Tibial nerve (tissue), 4 donors: ENCODE data around the gene MEGF8.

Source experiments
- EP300 ChIP-seq, 2 donors: sonication (generic); formaldehyde crosslinking; IDR thresholded peaks; one replicate each; pipeline ENCODE4 v1.6.1; 2017; ENCODE audit warnings: antibody characterized with exemption in 2 of 2, mild to moderate bottlenecking in 1 of 2
- POLR2A ChIP-seq, 2 donors: fragments of 450-650 bp; IDR thresholded peaks; one replicate each; pipeline ENCODE4 v1.6.1; 2017; ENCODE audit warnings: antibody characterized with exemption in 2 of 2, mild to moderate bottlenecking in 2 of 2, moderate library complexity in 2 of 2
- TF ChIP-seq, protein P1 (sequence below), 5 experiments: fragments of 200-600 bp in 3 of 5; fragments of 450-650 bp in 2 of 5; sonication (generic) in 3 of 5; IDR thresholded peaks; one replicate each; pipeline ENCODE4 v1.5.1; 2016 to 2019; ENCODE audit warnings: antibody characterized with exemption in 5 of 5, mild to moderate bottlenecking in 3 of 5, moderate library complexity in 2 of 5

DNA sequence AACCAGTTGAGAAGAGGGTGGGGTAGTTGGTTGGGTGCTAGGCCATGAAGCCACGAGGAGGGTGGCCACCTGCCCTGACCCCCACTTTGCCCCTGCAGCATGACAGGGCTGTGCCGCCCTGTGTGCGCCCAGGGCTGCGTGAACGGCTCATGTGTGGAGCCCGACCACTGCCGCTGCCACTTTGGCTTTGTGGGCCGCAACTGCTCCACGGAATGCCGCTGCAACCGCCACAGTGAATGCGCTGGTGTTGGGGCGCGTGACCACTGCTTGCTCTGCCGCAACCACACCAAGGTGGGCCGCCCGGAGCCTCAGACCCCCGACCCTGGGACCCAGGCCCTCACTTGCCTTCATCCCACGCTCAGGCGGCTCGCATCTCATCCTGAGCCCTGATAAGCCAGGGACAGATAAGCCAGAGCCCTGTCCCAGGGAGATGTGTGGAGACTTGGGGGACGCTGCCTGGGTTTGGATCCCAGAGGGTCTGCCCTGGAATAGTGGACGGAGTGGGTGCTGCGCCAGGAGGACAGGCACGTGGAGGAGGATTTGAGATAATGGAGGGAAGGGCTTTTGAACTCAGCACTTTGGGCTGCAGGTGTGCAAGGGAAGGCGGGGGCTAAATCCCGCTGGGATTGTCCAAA lies 44.1 kb downstream of the MEGF8 start:
- TF ChIP-seq EP300 (IDR thresholded peaks at IDR 0.05) (no peak), POLR2A (IDR thresholded peaks at IDR 0.05) (no peak)
- TF ChIP-seq, protein P1, sequence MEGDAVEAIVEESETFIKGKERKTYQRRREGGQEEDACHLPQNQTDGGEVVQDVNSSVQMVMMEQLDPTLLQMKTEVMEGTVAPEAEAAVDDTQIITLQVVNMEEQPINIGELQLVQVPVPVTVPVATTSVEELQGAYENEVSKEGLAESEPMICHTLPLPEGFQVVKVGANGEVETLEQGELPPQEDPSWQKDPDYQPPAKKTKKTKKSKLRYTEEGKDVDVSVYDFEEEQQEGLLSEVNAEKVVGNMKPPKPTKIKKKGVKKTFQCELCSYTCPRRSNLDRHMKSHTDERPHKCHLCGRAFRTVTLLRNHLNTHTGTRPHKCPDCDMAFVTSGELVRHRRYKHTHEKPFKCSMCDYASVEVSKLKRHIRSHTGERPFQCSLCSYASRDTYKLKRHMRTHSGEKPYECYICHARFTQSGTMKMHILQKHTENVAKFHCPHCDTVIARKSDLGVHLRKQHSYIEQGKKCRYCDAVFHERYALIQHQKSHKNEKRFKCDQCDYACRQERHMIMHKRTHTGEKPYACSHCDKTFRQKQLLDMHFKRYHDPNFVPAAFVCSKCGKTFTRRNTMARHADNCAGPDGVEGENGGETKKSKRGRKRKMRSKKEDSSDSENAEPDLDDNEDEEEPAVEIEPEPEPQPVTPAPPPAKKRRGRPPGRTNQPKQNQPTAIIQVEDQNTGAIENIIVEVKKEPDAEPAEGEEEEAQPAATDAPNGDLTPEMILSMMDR (IDR thresholded peaks at IDR 0.05) = no peak
